ENCODE measurements around the gene CIRBP. TPM values are rescaled to one million over a fixed set of nuclear protein-coding genes. Genes with fewer than 3 reads are reported as not detected.
A peak's percentile ranks its signal among the peaks of the same experiment; 100 is the strongest.

Gene CIRBP
- total RNA-seq, 2 donors from 2014 or later: 163 to 179 TPM

DNA sequence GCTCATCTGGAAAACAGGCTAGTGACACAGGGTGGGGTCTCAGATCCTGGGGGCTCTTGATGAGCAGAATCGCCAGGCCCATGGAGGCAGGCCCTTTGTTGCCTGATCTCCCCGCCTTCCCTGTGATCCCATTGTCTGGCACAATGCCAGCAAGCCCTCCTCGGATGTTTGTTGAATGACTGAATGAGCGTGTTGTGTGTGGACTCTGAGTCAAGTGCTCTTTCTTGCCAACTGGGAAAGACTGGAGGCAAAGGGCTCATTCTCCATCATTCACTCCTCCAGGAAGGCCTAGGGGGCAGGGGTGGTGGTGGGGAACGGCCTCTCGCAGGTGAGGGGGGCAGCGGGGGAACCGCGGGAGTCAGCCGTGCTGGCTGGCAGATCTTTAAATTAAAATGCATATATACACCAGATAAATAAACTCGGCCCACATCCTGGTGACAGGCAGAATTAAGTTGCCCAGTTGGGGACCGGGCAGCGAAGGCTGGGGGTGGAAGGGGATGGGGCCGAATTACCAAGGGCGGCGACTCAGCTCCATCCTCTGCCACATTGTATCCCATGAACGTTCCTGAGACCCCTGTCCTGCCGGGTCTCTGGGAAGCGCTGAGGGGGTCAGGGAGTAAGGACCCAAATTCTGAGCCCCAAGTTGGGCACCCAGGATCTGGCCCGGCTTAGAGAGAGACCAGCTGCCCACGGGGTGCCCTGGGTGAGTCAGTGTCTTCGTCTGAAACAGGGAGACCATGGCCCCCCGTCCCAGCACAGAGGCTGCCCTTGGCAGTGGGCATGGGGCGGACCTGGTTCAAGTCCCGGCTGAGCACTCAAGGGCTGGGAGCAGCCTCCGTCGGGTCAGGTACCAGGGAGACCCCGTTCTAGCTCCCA is 41.1 kb downstream of the CIRBP start:
- intact Hi-C loops (cut with DNase I): no loop called here
- no peak overlapping the region for H3K27ac ChIP-seq
- no peaks in the 10 kb centered on the region for H3K27me3 ChIP-seq
- H3K9ac ChIP-seq (ENCODE audit: low read depth in 2 of 2, low read length in 2 of 2): no peak overlapping the region
- no peaks in the 10 kb centered on the region for H3K36me3 ChIP-seq
- TF ChIP-seq, protein P1, sequence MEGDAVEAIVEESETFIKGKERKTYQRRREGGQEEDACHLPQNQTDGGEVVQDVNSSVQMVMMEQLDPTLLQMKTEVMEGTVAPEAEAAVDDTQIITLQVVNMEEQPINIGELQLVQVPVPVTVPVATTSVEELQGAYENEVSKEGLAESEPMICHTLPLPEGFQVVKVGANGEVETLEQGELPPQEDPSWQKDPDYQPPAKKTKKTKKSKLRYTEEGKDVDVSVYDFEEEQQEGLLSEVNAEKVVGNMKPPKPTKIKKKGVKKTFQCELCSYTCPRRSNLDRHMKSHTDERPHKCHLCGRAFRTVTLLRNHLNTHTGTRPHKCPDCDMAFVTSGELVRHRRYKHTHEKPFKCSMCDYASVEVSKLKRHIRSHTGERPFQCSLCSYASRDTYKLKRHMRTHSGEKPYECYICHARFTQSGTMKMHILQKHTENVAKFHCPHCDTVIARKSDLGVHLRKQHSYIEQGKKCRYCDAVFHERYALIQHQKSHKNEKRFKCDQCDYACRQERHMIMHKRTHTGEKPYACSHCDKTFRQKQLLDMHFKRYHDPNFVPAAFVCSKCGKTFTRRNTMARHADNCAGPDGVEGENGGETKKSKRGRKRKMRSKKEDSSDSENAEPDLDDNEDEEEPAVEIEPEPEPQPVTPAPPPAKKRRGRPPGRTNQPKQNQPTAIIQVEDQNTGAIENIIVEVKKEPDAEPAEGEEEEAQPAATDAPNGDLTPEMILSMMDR (IDR thresholded peaks at IDR 0.05): no peak
- DNase-seq: no peak
- peaks cover 5% of the 10 kb centered on the region for H3K4me1 ChIP-seq
- H3K9me3 ChIP-seq: no peaks in the 10 kb centered on the region
- no peak overlapping the region for H3K4me3 ChIP-seq

DNA sequence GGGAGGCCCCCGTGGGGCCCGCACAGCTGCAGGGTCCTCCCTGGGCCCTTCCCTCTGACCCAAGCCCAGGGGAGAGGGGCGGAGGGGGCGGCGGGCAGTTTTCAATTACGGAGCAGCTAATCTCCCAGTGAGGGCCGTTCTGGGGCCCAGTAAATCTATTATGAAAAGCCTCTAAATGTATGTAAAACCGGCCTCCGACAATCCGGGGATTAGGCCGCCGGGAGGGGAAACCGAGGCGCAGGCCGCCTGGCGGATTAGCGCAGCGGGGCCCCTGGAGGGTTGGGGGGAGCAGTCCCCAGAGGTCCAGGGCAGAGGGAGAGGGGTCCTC is 41.7 kb downstream of the CIRBP start:
- intact Hi-C loops (cut with DNase I): no loop called here

DNA sequence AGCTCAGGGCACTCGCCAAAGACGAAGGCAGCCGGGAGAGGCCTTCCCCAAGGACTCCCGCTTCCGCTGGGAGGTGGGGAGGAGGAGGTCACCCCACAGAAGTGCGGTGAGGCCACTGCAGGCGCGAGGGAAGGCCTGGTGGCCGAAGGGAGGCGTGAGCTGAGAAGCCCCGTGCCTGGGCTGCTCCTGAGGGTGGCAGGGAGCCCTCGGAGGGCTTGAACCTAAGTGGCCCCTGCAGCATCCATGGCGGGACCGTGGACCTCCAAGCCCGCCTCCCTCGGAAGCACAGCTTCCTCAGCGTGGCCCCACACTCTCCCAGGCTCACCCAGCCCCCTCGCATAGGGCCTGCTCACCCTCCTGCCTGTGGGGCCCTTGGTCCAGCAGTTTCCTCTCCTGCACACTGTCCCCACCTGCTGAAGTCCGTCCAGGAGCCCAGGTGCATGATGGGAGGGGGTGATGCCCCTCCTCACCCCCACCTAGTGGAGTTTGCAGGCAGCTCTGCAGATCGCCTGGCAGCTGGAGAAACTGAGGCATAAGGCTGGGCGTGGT is 42.5 kb downstream of the CIRBP start:
- no peak overlapping the region for H3K27ac ChIP-seq
- no peaks in the 10 kb centered on the region for H3K9me3 ChIP-seq
- H3K36me3 ChIP-seq: no peaks in the 10 kb centered on the region
- H3K9ac ChIP-seq (ENCODE audit: low read depth in 2 of 2, low read length in 2 of 2): no peak overlapping the region
- peaks cover 11% of the 10 kb centered on the region for H3K27me3 ChIP-seq
- intact Hi-C loops (cut with DNase I): no loop called here
- no peak for DNase-seq
- TF ChIP-seq, protein P1 (IDR thresholded peaks at IDR 0.05): no peak
- peaks cover 8% of the 10 kb centered on the region for H3K4me1 ChIP-seq
- H3K4me3 ChIP-seq: no peak overlapping the region

More for the DNA sequence above, 41.7 kb downstream of the CIRBP start:
- TF ChIP-seq, protein P1 (IDR thresholded peaks at IDR 0.05): no peak
- Histone ChIP-seq H3K36me3 (no peaks in the 10 kb centered on the region), H3K27me3 (peaks cover 6% of the 10 kb centered on the region), H3K4me3 (no peak overlapping the region), H3K4me1 (peaks cover 8% of the 10 kb centered on the region), H3K9ac (ENCODE audit: low read depth in 2 of 2, low read length in 2 of 2) (no peak overlapping the region), H3K9me3 (no peaks in the 10 kb centered on the region), H3K27ac (no peak overlapping the region)
- no peak for DNase-seq

DNA sequence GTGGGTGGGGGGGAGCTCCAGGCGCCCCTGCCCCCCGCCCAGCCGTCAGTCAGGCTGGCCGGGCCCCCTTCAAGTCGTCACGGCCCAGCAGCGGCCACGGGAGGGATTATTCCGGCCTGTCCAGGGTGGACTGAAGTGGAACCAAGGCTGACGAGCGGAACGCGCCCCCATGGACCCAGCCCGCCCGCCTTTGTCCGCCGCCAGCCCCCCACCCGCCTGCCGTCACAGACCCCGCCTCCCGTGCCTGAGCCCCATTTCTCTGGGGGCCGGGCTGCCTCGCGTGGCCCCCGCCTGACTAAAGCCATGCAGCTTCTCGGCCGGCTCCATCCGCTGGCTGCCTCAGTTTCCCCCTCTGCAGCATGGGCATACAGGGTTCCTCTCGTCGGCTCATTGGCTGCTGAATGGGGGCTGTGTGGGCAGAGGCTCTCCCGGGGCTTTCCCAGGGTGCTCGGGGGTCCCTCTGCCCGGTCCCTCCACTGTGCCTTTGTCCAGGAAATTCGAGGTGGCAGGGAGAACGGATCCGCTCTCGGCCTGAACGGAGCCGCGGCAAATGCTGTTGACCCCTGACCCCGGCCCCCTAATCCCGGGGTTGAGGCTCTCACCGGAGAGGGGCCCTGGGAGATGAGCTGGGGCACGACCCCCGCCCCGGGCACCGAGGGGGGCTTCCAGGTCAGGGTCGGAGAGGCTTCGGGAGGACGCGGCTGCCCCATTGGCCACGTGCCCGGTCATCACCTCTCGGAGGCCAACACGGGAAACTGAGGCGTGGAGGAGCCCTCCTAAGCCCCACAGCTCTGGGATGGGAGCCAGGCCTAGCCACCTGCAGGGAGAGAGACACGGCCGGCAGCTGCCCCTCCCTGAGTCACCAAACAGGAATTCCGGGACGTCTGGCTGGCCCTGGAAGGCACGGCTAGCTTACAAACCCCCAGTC is 43.9 kb downstream of the CIRBP start:
- no peak overlapping the region for H3K4me3 ChIP-seq
- H3K4me1 ChIP-seq: peaks cover 8% of the 10 kb centered on the region
- intact Hi-C loops (cut with DNase I): no loop called here
- H3K9me3 ChIP-seq: no peaks in the 10 kb centered on the region
- TF ChIP-seq, protein P1 (IDR thresholded peaks at IDR 0.05): no peak
- H3K27me3 ChIP-seq: peaks cover 11% of the 10 kb centered on the region
- peak; percentile 61 for DNase-seq
- no peaks in the 10 kb centered on the region for H3K36me3 ChIP-seq
- H3K27ac ChIP-seq: no peak overlapping the region
- no peak overlapping the region for H3K9ac ChIP-seq (ENCODE audit: low read depth in 2 of 2, low read length in 2 of 2)

Data from colonic mucosa (tissue), 4 donors.